ENCODE data around the gene SMPDL3B. TPM values are rescaled to one million over a fixed set of nuclear protein-coding genes. Genes with fewer than 3 reads are reported as not detected.

SMPDL3B gene, protein sequence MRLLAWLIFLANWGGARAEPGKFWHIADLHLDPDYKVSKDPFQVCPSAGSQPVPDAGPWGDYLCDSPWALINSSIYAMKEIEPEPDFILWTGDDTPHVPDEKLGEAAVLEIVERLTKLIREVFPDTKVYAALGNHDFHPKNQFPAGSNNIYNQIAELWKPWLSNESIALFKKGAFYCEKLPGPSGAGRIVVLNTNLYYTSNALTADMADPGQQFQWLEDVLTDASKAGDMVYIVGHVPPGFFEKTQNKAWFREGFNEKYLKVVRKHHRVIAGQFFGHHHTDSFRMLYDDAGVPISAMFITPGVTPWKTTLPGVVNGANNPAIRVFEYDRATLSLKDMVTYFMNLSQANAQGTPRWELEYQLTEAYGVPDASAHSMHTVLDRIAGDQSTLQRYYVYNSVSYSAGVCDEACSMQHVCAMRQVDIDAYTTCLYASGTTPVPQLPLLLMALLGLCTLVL
- total RNA-seq: under 1 TPM; 0.52 to 0.72 TPM

- DNase-seq: no peak
- H3K4me3 Mint-ChIP-seq: peak within 1 kb of the TSS; percentile 67
- H3K4me1 Mint-ChIP-seq (ENCODE audit: low read depth): peaks cover 10% of the 10 kb centered on the region
- H3K27ac Mint-ChIP-seq: no peak within 1 kb of the TSS
- no peaks in the 10 kb centered on the region for H3K9me3 Mint-ChIP-seq
- H3K36me3 Mint-ChIP-seq (ENCODE audit: low read depth): no peaks in the 10 kb centered on the region
- intact Hi-C loops (cut with micrococcal nuclease): no loop called here
- H3K27me3 Mint-ChIP-seq (ENCODE audit: low read depth): peaks cover 15% of the 10 kb centered on the region
- CTCF ChIA-PET: interaction anchor here (0.7 kb wide), 1 partner anchor 17 kb away, joined by 3 read pairs; no protein-coding TSS in a partner anchor
Observed at GRCh38 chr1:27934818-27935549, at the start of gene SMPDL3B. Gene SMPDL3B (plus strand): TSS chr1:27935000. CDS start chr1:27935184, 184 bp downstream.

- Mint-ChIP-seq H3K27ac (no peak overlapping the region), H3K27me3 (ENCODE audit: low read depth) (no peaks in the 10 kb centered on the region), H3K9me3 (no peaks in the 10 kb centered on the region), H3K36me3 (ENCODE audit: low read depth) (peaks cover 36% of the 10 kb centered on the region), H3K4me1 (ENCODE audit: low read depth) (peaks cover 58% of the 10 kb centered on the region), H3K4me3 (no peak overlapping the region)
- CTCF ChIA-PET: no interaction called here
- DNase-seq: no peak
- intact Hi-C loops (cut with micrococcal nuclease): no loop called here
Observed at GRCh38 chr1:27885114-27885528, 49.7 kb upstream of the SMPDL3B start.

- intact Hi-C loops (cut with micrococcal nuclease): no loop called here
- Mint-ChIP-seq H3K9me3 (no peaks in the 10 kb centered on the region), H3K27me3 (ENCODE audit: low read depth) (no peaks in the 10 kb centered on the region), H3K36me3 (ENCODE audit: low read depth) (peaks cover 42% of the 10 kb centered on the region), H3K27ac (no peak overlapping the region), H3K4me3 (no peak overlapping the region), H3K4me1 (ENCODE audit: low read depth) (peaks cover 63% of the 10 kb centered on the region)
- CTCF ChIA-PET: interaction anchor here (1.0 kb wide), 1 partner anchor 118 kb away, joined by 3 read pairs; no protein-coding TSS in a partner anchor
- DNase-seq: no peak
Observed at GRCh38 chr1:27885621-27886352, 49.0 kb upstream of the SMPDL3B start.

DNA sequence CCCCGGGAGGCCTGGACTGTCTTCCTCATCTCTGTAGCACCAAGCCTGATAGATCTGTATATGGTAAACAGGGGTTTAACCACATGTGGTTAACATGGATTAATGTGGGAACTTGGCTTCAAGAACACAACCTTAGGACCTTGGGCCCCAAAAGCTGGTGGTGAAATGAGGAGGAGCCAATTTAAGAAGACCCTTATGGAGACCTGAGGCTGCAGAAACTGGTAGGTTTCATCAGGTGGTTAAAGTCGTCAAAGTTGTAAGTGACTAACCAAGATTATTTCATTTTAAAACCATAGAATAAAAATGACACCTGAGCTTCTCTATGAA is 48.5 kb upstream of the SMPDL3B start:
- Mint-ChIP-seq H3K27me3 (ENCODE audit: low read depth) (no peaks in the 10 kb centered on the region), H3K4me3 (no peak overlapping the region), H3K27ac (no peak overlapping the region), H3K4me1 (ENCODE audit: low read depth) (peaks cover 67% of the 10 kb centered on the region), H3K36me3 (ENCODE audit: low read depth) (peaks cover 47% of the 10 kb centered on the region), H3K9me3 (no peaks in the 10 kb centered on the region)
- intact Hi-C loops (cut with micrococcal nuclease): no loop called here
- DNase-seq: no peak
- CTCF ChIA-PET: interaction anchor here (1.0 kb wide), 1 partner anchor 119 kb away, joined by 3 read pairs; no protein-coding TSS in a partner anchor

DNA sequence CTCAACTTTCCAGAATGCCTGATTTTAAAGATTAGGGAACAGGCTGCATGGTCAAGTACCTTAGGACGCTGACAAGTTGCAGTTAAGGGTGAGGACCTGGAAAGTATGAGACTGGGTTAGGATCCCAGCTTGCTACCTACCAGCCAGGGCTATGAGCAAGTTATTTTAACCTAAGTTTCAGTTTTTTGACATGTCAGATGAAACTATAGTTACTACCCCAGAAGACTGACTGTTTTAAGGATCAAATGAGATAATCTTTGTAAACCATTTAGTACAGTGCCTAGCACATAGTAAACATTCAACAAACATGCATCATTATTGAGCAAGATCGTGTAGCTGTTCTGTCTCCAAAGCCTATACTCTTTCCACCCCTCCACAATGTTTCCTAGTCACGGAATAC is 48.1 kb upstream of the SMPDL3B start:
- no peak overlapping the region for H3K4me3 Mint-ChIP-seq
- no peaks in the 10 kb centered on the region for H3K27me3 Mint-ChIP-seq (ENCODE audit: low read depth)
- peak overlapping the region; percentile 83 for H3K27ac Mint-ChIP-seq
- CTCF ChIA-PET: interaction anchor here (1.0 kb wide), 1 partner anchor 119 kb away, joined by 3 read pairs; no protein-coding TSS in a partner anchor
- H3K36me3 Mint-ChIP-seq (ENCODE audit: low read depth): peaks cover 51% of the 10 kb centered on the region
- DNase-seq: no peak
- intact Hi-C loops (cut with micrococcal nuclease): no loop called here
- H3K4me1 Mint-ChIP-seq (ENCODE audit: low read depth): peaks cover 71% of the 10 kb centered on the region
- no peaks in the 10 kb centered on the region for H3K9me3 Mint-ChIP-seq

- DNase-seq: peak; percentile 58
- H3K36me3 Mint-ChIP-seq (ENCODE audit: low read depth): peaks cover 51% of the 10 kb centered on the region
- H3K4me1 Mint-ChIP-seq (ENCODE audit: low read depth): peaks cover 76% of the 10 kb centered on the region
- H3K27ac Mint-ChIP-seq: peak overlapping the region; percentile 83
- H3K9me3 Mint-ChIP-seq: no peaks in the 10 kb centered on the region
- H3K27me3 Mint-ChIP-seq (ENCODE audit: low read depth): no peaks in the 10 kb centered on the region
- intact Hi-C loops (cut with micrococcal nuclease): no loop called here
- no peak overlapping the region for H3K4me3 Mint-ChIP-seq
- CTCF ChIA-PET: interaction anchor here (0.6 kb wide), 2 partner anchors 34 to 402 kb away, joined by 4 to 5 read pairs; no protein-coding TSS in a partner anchor
Observed at GRCh38 chr1:27887215-27888021, 47.4 kb upstream of the SMPDL3B start.

- Mint-ChIP-seq H3K27ac (no peak overlapping the region), H3K4me1 (ENCODE audit: low read depth) (peaks cover 68% of the 10 kb centered on the region), H3K4me3 (no peak overlapping the region), H3K27me3 (ENCODE audit: low read depth) (no peaks in the 10 kb centered on the region), H3K9me3 (no peaks in the 10 kb centered on the region), H3K36me3 (ENCODE audit: low read depth) (peaks cover 54% of the 10 kb centered on the region)
- DNase-seq: no peak
- intact Hi-C loops (cut with micrococcal nuclease): no loop called here
- CTCF ChIA-PET: no interaction called here
Observed at GRCh38 chr1:27889506-27889905, 45.3 kb upstream of the SMPDL3B start.

- H3K27me3 Mint-ChIP-seq (ENCODE audit: low read depth): no peaks in the 10 kb centered on the region
- intact Hi-C loops (cut with micrococcal nuclease): loop anchor here (2.0 kb wide), 1 partner anchor 27 kb away; no protein-coding TSS in a partner anchor
- peaks cover 56% of the 10 kb centered on the region for H3K4me1 Mint-ChIP-seq (ENCODE audit: low read depth)
- CTCF ChIA-PET: interaction anchor here (1.2 kb wide), 1 partner anchor 16 kb away, joined by 4 read pairs; no protein-coding TSS in a partner anchor
- H3K36me3 Mint-ChIP-seq (ENCODE audit: low read depth): peaks cover 54% of the 10 kb centered on the region
- peak; percentile 65 for DNase-seq
- H3K27ac Mint-ChIP-seq: peak overlapping the region; percentile 88
- no peak overlapping the region for H3K4me3 Mint-ChIP-seq
- H3K9me3 Mint-ChIP-seq: no peaks in the 10 kb centered on the region
Observed at GRCh38 chr1:27891196-27891889, 43.5 kb upstream of the SMPDL3B start.

- intact Hi-C loops (cut with micrococcal nuclease): no loop called here
- Mint-ChIP-seq H3K27ac (peak overlapping the region; percentile 58), H3K4me1 (ENCODE audit: low read depth) (peaks cover 28% of the 10 kb centered on the region), H3K9me3 (no peaks in the 10 kb centered on the region), H3K4me3 (no peak overlapping the region), H3K36me3 (ENCODE audit: low read depth) (peaks cover 42% of the 10 kb centered on the region), H3K27me3 (ENCODE audit: low read depth) (no peaks in the 10 kb centered on the region)
- CTCF ChIA-PET: no interaction called here
- no peak for DNase-seq
Observed at GRCh38 chr1:27894521-27894920, 40.3 kb upstream of the SMPDL3B start.

DNA sequence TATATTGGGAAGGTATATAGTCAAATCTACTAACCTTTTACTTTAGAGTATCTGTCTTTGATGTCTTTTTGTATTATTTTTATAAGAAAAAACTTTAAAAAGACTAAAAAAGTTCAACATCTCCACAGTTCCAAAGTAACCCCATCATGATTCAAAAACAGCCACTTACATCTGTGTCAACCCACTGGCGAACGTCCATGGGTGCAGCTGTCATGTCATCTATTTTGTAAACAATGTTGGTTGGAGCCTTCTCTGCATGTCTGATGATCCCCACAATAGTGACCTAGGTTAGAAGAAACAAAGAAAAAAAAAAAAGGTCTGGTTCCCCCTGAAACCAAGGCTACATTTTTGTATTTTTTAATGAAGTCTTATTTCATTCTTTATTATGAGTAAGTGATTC is 28.0 kb upstream of the SMPDL3B start:
- intact Hi-C loops (cut with micrococcal nuclease): no loop called here
- Mint-ChIP-seq H3K36me3 (ENCODE audit: low read depth) (peaks cover 42% of the 10 kb centered on the region), H3K27me3 (ENCODE audit: low read depth) (no peaks in the 10 kb centered on the region), H3K9me3 (no peaks in the 10 kb centered on the region), H3K27ac (no peak overlapping the region), H3K4me3 (no peak overlapping the region), H3K4me1 (ENCODE audit: low read depth) (peaks cover 8% of the 10 kb centered on the region)
- no peak for DNase-seq
- CTCF ChIA-PET: no interaction called here

DNA sequence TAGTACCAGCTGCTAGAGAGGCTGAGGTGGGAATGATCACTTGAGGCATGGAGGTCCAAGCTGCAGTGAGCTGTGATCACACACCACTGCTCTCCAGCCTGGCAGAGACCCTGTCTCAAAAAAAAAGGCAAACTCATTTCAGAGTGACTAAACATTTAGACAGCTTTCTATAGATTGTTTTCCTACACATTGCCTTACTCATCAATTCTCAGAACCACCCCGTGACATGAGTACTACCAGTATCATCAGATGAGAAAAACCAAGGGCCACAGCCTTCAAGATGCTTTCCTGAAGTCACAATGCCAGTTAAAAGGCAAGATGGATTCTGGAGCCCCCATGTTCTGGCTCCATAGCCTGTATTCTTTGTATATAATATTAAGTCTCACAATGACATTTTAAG is 22.4 kb upstream of the SMPDL3B start:
- intact Hi-C loops (cut with micrococcal nuclease): no loop called here
- DNase-seq: peak; percentile 32
- H3K9me3 Mint-ChIP-seq: peaks cover 5% of the 10 kb centered on the region
- CTCF ChIA-PET: interaction anchor here (0.6 kb wide), 1 partner anchor 1143 kb away, joined by 4 read pairs; no protein-coding TSS in a partner anchor
- peak overlapping the region; percentile 38 for H3K4me3 Mint-ChIP-seq
- no peaks in the 10 kb centered on the region for H3K27me3 Mint-ChIP-seq (ENCODE audit: low read depth)
- H3K36me3 Mint-ChIP-seq (ENCODE audit: low read depth): peaks cover 37% of the 10 kb centered on the region
- H3K4me1 Mint-ChIP-seq (ENCODE audit: low read depth): peaks cover 35% of the 10 kb centered on the region
- H3K27ac Mint-ChIP-seq: peak overlapping the region; percentile 82
